K562 (cell line): ENCODE results near the gene NECAB2. TPM values are rescaled to one million over a fixed set of nuclear protein-coding genes. Genes with fewer than 3 reads are reported as not detected.

Experiments used
- FOXA3 ChIP-seq, 2 experiments: fragments of 450-650 bp in 1 of 2; sonication (generic) in 1 of 2; formaldehyde crosslinking; IDR thresholded peaks in 1 of 2; conservative IDR thresholded peaks in 1 of 2; 2 replicates each; pipeline versions ENCODE4 v1.4.0 to v1.8.0; 2020 to 2022; ENCODE audit warnings: mild to moderate bottlenecking in 2 of 2, missing genetic modification reagents in 1 of 2
- GTF2A2 ChIP-seq: IDR thresholded peaks from 2 replicates; pipeline ENCODE4 v1.6.1; 2016; ENCODE audit warnings: mild to moderate bottlenecking, missing genetic modification characterization, missing compliant biosample characterization
- ZNF778 ChIP-seq: fragments of 450-650 bp; formaldehyde crosslinking; IDR thresholded peaks from 2 replicates; pipeline ENCODE4 v1.4.0; 2020; ENCODE audit warnings: mild to moderate bottlenecking, moderate library complexity
- ZSCAN32 ChIP-seq: fragments of 450-650 bp; formaldehyde crosslinking; IDR thresholded peaks from 2 replicates; pipeline ENCODE4 v1.4.0; 2020; ENCODE audit warnings: mild to moderate bottlenecking, moderate library complexity
- polyA plus RNA-seq, 8 experiments: library from polyadenylated mRNA; depleted of rRNA in 4 of 8; stranded (reverse) in 5 of 8; unstranded in 3 of 8; fragments of >200 nt; fragmentation: Nextera tagmentation in 2 of 8; fragmentation: Illumina TruSeq in 1 of 8; extraction: Ambion mirVana in 2 of 8; extraction: Trizol in 1 of 8; gene quantifications; 2 replicates each; pipeline versions ENCODE4 v1.2.1 to v1.2.3, GENCODE V29; 2011 to 2014; ENCODE audit warnings: inconsistent platforms in 1 of 8, missing spikeins in 1 of 8
- total RNA-seq, 7 experiments: library from RNA; depleted of rRNA in 6 of 7; stranded (reverse); fragments of >200 nt in 6 of 7; fragmentation: Illumina TruSeq in 2 of 7; extraction: Trizol in 2 of 7; gene quantifications; 2 replicates each; pipeline versions ENCODE4 v1.2.1 to v1.2.3, GENCODE V29; 2011 to 2021; ENCODE audit warnings: low replicate concordance in 1 of 7
- TF ChIP-seq, protein P1 (sequence below): sonication (generic); formaldehyde crosslinking; IDR thresholded peaks from 2 replicates; pipeline ENCODE4 v1.8.0; 2023; ENCODE audit warnings: mild to moderate bottlenecking, missing genetic modification reagents
- TF ChIP-seq, protein P2 (sequence below): fragments of 250-450 bp; sonication (Bioruptor Pico); IDR thresholded peaks from 2 replicates; pipeline ENCODE4 v1.8.0; 2021; ENCODE audit warnings: moderate library complexity, mild to moderate bottlenecking, inconsistent platforms
- TF ChIP-seq, protein P3 (sequence below): fragments of 200-600 bp; sonication (generic); IDR thresholded peaks from one replicate; pipeline ENCODE4 v1.6.1; 2012; ENCODE audit warnings: mild to moderate bottlenecking, low read depth, low read length, inconsistent platforms
- TF ChIP-seq, protein P4 (sequence below): fragments of 250-450 bp; sonication (Bioruptor Pico); IDR thresholded peaks from 2 replicates; pipeline ENCODE4 v1.4.0; 2020; ENCODE audit warnings: mild to moderate bottlenecking

NECAB2 gene
- total and polyA plus RNA-seq, 9 of the 15 experiments (the other 6 are each of a cell fraction or from before 2014, with no cell fraction given): 0.03 to 0.28 TPM; not detected in 7

DNA sequence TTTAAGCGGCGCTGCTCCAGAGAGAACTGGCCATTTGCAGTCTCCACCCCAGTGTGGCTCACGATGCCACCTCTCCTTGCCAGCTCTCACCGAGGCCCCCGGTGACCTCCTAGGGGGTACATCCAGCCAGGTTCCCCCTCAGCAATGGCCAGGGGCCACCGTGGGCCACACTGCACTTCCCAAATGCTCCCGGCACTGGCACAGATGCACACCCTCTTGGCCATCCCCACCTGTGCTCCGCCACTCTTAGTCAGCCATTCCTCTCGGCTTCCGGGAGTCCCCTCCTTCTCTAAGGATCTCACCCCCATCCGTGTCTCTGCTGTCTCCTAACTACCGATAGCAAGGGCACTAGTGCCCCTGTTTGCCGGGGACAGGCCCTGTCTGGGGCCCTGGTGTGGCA is 43.4 kb upstream of the NECAB2 start (continued):
- TF ChIP-seq, protein P1, sequence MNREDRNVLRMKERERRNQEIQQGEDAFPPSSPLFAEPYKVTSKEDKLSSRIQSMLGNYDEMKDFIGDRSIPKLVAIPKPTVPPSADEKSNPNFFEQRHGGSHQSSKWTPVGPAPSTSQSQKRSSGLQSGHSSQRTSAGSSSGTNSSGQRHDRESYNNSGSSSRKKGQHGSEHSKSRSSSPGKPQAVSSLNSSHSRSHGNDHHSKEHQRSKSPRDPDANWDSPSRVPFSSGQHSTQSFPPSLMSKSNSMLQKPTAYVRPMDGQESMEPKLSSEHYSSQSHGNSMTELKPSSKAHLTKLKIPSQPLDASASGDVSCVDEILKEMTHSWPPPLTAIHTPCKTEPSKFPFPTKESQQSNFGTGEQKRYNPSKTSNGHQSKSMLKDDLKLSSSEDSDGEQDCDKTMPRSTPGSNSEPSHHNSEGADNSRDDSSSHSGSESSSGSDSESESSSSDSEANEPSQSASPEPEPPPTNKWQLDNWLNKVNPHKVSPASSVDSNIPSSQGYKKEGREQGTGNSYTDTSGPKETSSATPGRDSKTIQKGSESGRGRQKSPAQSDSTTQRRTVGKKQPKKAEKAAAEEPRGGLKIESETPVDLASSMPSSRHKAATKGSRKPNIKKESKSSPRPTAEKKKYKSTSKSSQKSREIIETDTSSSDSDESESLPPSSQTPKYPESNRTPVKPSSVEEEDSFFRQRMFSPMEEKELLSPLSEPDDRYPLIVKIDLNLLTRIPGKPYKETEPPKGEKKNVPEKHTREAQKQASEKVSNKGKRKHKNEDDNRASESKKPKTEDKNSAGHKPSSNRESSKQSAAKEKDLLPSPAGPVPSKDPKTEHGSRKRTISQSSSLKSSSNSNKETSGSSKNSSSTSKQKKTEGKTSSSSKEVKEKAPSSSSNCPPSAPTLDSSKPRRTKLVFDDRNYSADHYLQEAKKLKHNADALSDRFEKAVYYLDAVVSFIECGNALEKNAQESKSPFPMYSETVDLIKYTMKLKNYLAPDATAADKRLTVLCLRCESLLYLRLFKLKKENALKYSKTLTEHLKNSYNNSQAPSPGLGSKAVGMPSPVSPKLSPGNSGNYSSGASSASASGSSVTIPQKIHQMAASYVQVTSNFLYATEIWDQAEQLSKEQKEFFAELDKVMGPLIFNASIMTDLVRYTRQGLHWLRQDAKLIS (CRISPR knock-in tag): no peak
- TF ChIP-seq GTF2A2 (tag) (no peak), ZNF778 (CRISPR knock-in tag) (no peak), ZSCAN32 (CRISPR knock-in tag) (no peak), FOXA3 (CRISPR knock-in tag; conservative IDR thresholded peaks at IDR 0.05 in 1 of 2, IDR thresholded peaks at IDR 0.05 in 1 of 2) (no peak)
- TF ChIP-seq, protein P2, sequence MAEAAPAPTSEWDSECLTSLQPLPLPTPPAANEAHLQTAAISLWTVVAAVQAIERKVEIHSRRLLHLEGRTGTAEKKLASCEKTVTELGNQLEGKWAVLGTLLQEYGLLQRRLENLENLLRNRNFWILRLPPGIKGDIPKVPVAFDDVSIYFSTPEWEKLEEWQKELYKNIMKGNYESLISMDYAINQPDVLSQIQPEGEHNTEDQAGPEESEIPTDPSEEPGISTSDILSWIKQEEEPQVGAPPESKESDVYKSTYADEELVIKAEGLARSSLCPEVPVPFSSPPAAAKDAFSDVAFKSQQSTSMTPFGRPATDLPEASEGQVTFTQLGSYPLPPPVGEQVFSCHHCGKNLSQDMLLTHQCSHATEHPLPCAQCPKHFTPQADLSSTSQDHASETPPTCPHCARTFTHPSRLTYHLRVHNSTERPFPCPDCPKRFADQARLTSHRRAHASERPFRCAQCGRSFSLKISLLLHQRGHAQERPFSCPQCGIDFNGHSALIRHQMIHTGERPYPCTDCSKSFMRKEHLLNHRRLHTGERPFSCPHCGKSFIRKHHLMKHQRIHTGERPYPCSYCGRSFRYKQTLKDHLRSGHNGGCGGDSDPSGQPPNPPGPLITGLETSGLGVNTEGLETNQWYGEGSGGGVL (CRISPR knock-in tag): no peak
- TF ChIP-seq, protein P3, sequence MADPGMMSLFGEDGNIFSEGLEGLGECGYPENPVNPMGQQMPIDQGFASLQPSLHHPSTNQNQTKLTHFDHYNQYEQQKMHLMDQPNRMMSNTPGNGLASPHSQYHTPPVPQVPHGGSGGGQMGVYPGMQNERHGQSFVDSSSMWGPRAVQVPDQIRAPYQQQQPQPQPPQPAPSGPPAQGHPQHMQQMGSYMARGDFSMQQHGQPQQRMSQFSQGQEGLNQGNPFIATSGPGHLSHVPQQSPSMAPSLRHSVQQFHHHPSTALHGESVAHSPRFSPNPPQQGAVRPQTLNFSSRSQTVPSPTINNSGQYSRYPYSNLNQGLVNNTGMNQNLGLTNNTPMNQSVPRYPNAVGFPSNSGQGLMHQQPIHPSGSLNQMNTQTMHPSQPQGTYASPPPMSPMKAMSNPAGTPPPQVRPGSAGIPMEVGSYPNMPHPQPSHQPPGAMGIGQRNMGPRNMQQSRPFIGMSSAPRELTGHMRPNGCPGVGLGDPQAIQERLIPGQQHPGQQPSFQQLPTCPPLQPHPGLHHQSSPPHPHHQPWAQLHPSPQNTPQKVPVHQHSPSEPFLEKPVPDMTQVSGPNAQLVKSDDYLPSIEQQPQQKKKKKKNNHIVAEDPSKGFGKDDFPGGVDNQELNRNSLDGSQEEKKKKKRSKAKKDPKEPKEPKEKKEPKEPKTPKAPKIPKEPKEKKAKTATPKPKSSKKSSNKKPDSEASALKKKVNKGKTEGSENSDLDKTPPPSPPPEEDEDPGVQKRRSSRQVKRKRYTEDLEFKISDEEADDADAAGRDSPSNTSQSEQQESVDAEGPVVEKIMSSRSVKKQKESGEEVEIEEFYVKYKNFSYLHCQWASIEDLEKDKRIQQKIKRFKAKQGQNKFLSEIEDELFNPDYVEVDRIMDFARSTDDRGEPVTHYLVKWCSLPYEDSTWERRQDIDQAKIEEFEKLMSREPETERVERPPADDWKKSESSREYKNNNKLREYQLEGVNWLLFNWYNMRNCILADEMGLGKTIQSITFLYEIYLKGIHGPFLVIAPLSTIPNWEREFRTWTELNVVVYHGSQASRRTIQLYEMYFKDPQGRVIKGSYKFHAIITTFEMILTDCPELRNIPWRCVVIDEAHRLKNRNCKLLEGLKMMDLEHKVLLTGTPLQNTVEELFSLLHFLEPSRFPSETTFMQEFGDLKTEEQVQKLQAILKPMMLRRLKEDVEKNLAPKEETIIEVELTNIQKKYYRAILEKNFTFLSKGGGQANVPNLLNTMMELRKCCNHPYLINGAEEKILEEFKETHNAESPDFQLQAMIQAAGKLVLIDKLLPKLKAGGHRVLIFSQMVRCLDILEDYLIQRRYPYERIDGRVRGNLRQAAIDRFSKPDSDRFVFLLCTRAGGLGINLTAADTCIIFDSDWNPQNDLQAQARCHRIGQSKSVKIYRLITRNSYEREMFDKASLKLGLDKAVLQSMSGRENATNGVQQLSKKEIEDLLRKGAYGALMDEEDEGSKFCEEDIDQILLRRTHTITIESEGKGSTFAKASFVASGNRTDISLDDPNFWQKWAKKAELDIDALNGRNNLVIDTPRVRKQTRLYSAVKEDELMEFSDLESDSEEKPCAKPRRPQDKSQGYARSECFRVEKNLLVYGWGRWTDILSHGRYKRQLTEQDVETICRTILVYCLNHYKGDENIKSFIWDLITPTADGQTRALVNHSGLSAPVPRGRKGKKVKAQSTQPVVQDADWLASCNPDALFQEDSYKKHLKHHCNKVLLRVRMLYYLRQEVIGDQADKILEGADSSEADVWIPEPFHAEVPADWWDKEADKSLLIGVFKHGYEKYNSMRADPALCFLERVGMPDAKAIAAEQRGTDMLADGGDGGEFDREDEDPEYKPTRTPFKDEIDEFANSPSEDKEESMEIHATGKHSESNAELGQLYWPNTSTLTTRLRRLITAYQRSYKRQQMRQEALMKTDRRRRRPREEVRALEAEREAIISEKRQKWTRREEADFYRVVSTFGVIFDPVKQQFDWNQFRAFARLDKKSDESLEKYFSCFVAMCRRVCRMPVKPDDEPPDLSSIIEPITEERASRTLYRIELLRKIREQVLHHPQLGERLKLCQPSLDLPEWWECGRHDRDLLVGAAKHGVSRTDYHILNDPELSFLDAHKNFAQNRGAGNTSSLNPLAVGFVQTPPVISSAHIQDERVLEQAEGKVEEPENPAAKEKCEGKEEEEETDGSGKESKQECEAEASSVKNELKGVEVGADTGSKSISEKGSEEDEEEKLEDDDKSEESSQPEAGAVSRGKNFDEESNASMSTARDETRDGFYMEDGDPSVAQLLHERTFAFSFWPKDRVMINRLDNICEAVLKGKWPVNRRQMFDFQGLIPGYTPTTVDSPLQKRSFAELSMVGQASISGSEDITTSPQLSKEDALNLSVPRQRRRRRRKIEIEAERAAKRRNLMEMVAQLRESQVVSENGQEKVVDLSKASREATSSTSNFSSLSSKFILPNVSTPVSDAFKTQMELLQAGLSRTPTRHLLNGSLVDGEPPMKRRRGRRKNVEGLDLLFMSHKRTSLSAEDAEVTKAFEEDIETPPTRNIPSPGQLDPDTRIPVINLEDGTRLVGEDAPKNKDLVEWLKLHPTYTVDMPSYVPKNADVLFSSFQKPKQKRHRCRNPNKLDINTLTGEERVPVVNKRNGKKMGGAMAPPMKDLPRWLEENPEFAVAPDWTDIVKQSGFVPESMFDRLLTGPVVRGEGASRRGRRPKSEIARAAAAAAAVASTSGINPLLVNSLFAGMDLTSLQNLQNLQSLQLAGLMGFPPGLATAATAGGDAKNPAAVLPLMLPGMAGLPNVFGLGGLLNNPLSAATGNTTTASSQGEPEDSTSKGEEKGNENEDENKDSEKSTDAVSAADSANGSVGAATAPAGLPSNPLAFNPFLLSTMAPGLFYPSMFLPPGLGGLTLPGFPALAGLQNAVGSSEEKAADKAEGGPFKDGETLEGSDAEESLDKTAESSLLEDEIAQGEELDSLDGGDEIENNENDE: no peak
- TF ChIP-seq, protein P4, sequence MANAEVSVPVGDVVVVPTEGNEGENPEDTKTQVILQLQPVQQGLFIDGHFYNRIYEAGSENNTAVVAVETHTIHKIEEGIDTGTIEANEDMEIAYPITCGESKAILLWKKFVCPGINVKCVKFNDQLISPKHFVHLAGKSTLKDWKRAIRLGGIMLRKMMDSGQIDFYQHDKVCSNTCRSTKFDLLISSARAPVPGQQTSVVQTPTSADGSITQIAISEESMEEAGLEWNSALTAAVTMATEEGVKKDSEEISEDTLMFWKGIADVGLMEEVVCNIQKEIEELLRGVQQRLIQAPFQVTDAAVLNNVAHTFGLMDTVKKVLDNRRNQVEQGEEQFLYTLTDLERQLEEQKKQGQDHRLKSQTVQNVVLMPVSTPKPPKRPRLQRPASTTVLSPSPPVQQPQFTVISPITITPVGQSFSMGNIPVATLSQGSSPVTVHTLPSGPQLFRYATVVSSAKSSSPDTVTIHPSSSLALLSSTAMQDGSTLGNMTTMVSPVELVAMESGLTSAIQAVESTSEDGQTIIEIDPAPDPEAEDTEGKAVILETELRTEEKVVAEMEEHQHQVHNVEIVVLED (CRISPR knock-in tag): no peak
